Measurements from ENCODE around the gene SOX8. TPM values are rescaled to one million over a fixed set of nuclear protein-coding genes. Genes with fewer than 3 reads are reported as not detected.

Gene SOX8
- total and polyA plus RNA-seq, 2 experiments from 2014 or later: 5.7 to 26.2 TPM

- Histone ChIP-seq H3K9me2 (ENCODE audit: insufficient read depth) (no peaks in the 10 kb centered on the region), H3K4me3 (no peak overlapping the region), H3K4me2 (no peak overlapping the region), H3K4me1 (ENCODE audit: insufficient read depth) (no peaks in the 10 kb centered on the region; the same call in 1 of the 2 replicates), H3K79me2 (replicated peaks; ENCODE audit: insufficient read depth) (no peaks in the 10 kb centered on the region), H3K27me3 (ENCODE audit: insufficient read depth) (peaks cover 22% of the 10 kb centered on the region), H2AFZ (no peak overlapping the region), H4K20me1 (replicated peaks; ENCODE audit: insufficient read depth) (no peaks in the 10 kb centered on the region), H3F3A (replicated peaks; ENCODE audit: low read depth) (0 out of 2 replicates have a peak, but pooled peaks cover 3% of the 10 kb centered on the region), H3K27ac (ENCODE audit: low read depth) (no peak overlapping the region), H3K36me3 (ENCODE audit: insufficient read depth) (no peaks in the 10 kb centered on the region)
- Mint-ChIP-seq H3K4me1 (peaks cover 6% of the 10 kb centered on the region; the same call in 2 of the 3 replicates), H3K36me3 (ENCODE audit: low read depth) (no peaks in the 10 kb centered on the region; the same call in 2 of the 3 replicates), H3K27ac (no peak overlapping the region), H3K9me3 (no peaks in the 10 kb centered on the region; the same call in 2 of the 3 replicates), H3K4me3 (no peak overlapping the region), H3K27me3 (ENCODE audit: insufficient read depth, low read depth, poor library complexity) (peaks cover 29% of the 10 kb centered on the region)
- TF ChIP-seq ZNF114 (CRISPR knock-in tag; IDR thresholded peaks at IDR 0.05): no peak
- TF ChIP-seq POLR2AphosphoS5 (IDR thresholded peaks at IDR 0.05; ENCODE audit: low read depth): no peak
- no peak for TF ChIP-seq EZH2 (IDR thresholded peaks at IDR 0.05; ENCODE audit: low read depth, unreplicated experiment)
- no peak for TF ChIP-seq ETS1 (IDR thresholded peaks at IDR 0.05)
- no peak for TF ChIP-seq NANOG (IDR thresholded peaks at IDR 0.05; ENCODE audit: borderline replicate concordance)
- TF ChIP-seq JUNB (IDR thresholded peaks at IDR 0.05; ENCODE audit: unreplicated experiment): no peak
- no peak for TF ChIP-seq CTCF (conservative IDR thresholded peaks at IDR 0.05; ENCODE audit: low read depth in 2 of 2)
- no peak for TF ChIP-seq REST (IDR thresholded peaks at IDR 0.05; ENCODE audit: unreplicated experiment)
- TF ChIP-seq STAT1 (IDR thresholded peaks at IDR 0.05; ENCODE audit: unreplicated experiment): no peak
- TF ChIP-seq, protein P1, sequence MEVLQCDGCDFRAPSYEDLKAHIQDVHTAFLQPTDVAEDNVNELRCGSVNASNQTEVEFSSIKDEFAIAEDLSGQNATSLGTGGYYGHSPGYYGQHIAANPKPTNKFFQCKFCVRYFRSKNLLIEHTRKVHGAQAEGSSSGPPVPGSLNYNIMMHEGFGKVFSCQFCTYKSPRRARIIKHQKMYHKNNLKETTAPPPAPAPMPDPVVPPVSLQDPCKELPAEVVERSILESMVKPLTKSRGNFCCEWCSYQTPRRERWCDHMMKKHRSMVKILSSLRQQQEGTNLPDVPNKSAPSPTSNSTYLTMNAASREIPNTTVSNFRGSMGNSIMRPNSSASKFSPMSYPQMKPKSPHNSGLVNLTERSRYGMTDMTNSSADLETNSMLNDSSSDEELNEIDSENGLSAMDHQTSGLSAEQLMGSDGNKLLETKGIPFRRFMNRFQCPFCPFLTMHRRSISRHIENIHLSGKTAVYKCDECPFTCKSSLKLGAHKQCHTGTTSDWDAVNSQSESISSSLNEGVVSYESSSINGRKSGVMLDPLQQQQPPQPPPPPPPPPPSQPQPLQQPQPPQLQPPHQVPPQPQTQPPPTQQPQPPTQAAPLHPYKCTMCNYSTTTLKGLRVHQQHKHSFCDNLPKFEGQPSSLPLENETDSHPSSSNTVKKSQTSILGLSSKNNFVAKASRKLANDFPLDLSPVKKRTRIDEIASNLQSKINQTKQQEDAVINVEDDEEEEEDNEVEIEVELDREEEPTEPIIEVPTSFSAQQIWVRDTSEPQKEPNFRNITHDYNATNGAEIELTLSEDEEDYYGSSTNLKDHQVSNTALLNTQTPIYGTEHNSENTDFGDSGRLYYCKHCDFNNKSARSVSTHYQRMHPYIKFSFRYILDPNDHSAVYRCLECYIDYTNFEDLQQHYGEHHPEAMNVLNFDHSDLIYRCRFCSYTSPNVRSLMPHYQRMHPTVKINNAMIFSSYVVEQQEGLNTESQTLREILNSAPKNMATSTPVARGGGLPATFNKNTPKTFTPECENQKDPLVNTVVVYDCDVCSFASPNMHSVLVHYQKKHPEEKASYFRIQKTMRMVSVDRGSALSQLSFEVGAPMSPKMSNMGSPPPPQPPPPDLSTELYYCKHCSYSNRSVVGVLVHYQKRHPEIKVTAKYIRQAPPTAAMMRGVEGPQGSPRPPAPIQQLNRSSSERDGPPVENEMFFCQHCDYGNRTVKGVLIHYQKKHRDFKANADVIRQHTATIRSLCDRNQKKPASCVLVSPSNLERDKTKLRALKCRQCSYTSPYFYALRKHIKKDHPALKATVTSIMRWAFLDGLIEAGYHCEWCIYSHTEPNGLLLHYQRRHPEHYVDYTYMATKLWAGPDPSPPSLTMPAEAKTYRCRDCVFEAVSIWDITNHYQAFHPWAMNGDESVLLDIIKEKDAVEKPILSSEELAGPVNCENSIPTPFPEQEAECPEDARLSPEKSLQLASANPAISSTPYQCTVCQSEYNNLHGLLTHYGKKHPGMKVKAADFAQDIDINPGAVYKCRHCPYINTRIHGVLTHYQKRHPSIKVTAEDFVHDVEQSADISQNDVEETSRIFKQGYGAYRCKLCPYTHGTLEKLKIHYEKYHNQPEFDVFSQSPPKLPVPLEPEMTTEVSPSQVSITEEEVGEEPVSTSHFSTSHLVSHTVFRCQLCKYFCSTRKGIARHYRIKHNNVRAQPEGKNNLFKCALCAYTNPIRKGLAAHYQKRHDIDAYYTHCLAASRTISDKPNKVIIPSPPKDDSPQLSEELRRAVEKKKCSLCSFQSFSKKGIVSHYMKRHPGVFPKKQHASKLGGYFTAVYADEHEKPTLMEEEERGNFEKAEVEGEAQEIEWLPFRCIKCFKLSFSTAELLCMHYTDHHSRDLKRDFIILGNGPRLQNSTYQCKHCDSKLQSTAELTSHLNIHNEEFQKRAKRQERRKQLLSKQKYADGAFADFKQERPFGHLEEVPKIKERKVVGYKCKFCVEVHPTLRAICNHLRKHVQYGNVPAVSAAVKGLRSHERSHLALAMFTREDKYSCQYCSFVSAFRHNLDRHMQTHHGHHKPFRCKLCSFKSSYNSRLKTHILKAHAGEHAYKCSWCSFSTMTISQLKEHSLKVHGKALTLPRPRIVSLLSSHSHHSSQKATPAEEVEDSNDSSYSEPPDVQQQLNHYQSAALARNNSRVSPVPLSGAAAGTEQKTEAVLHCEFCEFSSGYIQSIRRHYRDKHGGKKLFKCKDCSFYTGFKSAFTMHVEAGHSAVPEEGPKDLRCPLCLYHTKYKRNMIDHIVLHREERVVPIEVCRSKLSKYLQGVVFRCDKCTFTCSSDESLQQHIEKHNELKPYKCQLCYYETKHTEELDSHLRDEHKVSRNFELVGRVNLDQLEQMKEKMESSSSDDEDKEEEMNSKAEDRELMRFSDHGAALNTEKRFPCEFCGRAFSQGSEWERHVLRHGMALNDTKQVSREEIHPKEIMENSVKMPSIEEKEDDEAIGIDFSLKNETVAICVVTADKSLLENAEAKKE (CRISPR knock-in tag; IDR thresholded peaks at IDR 0.05): no peak
- TF ChIP-seq CREB1 (CRISPR knock-in tag; IDR thresholded peaks at IDR 0.05; ENCODE audit: low read depth): no peak
- TF ChIP-seq EZH2phosphoT487 (IDR thresholded peaks at IDR 0.05; ENCODE audit: unreplicated experiment): no peak
- no peak for TF ChIP-seq ZNF331 (CRISPR knock-in tag; IDR thresholded peaks at IDR 0.05; ENCODE audit: low read depth)
- ATAC-seq: no peak
- DNase-seq (ENCODE audit: low spot score): no peak
Observed at GRCh38 chr16:976389-976931, 5.1 kb upstream of the SOX8 start.
